Skin of body (tissue), 2 donors: ENCODE results near the gene HTR6. TPM values are rescaled to one million over a fixed set of nuclear protein-coding genes. Genes with fewer than 3 reads are reported as not detected.
A peak's percentile ranks its signal among the peaks of the same experiment; 100 is the strongest.

Source experiments
- DNase-seq: peaks from one replicate; lab custom pipeline; 2025; lab: John Stamatoyannopoulos, UW
- total RNA-seq: library from RNA; depleted of rRNA; stranded (reverse); fragments of >200 nt; gene quantifications from one replicate; pipeline ENCODE4 v1.2.3, GENCODE V29; 2014

The HTR6 gene
- total RNA-seq, 1 donor from 2014 or later = not detected

DNA sequence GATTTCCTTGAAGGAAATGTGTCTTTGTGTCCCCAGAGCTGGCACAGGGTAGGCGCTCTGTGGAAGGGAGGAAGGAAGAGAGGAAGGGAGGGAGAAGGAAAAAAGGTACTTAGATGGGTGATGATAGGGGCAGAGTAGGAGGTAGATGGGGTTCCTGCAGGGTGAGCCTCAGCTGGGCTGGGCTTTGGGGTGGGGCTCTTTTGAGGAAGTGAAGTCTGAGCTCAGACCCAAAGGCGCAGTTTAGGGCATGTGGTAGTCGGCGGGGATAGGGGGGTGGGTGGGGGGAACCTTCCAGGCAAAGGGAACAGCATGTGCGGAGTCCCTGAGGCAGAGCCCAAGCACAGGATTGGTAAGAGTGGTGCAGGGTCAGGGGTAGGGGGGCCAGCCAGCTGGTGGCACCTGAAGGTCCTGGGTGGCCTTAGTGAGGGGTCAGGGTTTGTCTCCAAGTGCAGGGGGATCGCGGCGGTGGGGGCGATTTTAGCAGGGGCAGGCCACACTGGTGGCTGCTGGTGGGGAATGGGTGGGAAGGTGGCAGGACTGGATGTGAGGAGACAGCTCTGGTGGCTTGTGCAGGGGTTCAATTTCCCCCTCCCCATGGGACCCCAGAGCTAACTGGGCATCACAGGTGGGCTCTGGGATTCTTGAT is 8.4 kb upstream of the HTR6 start:
- no peak for DNase-seq

GRCh38 chr1:19656780-19657466 is 7.8 kb upstream of the HTR6 start:
- no peak for DNase-seq

- no peak for DNase-seq
Observed at GRCh38 chr1:19657511-19657910, 7.2 kb upstream of the HTR6 start.

DNA sequence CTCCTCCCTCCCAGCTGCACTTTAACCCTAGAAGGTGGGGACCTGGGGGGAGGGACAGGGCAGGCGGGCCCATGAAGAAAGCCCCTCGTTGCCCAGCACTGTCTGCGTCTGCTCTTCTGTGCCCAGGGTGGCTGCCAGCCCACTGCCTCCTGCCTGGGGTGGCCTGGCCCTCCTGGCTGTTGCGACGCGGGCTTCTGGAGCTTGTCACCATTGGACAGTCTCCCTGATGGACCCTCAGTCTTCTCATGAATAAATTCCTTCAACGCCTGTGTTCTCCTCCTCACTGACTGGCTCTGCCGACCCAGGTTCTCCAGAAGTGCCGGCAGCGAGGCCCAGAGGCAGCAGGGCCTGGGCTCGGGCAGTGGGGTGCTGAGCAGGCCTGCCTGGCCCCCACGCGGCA is 6.5 kb upstream of the HTR6 start:
- DNase-seq = no peak

DNA sequence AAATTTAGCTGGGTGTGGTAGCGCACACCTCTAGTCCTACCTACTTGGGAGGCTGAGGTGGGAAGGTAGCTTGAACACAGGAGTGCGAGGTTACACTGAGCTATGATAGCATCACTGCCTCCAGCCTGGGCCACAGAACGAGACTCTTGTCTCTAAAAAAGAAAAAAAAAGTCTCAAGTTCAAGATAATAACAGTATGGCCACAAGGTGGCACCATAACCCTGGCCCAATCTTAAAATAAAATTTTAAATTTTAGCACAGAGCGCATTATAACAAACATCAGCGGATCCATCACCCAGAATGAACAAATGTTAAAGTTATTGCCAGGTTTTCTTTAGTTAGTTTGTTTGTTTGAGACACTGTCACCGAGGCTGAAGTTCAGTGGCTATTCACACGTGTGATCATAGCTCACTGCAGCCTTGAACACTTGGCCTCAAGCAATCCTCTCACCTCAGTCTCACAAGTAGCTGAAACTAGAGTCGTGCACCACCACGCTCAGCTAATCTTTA is 2.9 kb upstream of the HTR6 start:
- DNase-seq = no peak

GRCh38 chr1:19662313-19662712 is 2.4 kb upstream of the HTR6 start:
- DNase-seq = no peak

GRCh38 chr1:19665186-19665495 is 466 bp downstream of the HTR6 start:
- no peak for DNase-seq

GRCh38 chr1:19665496-19666465 is 1.1 kb downstream of the HTR6 start:
- no peak for DNase-seq

DNA sequence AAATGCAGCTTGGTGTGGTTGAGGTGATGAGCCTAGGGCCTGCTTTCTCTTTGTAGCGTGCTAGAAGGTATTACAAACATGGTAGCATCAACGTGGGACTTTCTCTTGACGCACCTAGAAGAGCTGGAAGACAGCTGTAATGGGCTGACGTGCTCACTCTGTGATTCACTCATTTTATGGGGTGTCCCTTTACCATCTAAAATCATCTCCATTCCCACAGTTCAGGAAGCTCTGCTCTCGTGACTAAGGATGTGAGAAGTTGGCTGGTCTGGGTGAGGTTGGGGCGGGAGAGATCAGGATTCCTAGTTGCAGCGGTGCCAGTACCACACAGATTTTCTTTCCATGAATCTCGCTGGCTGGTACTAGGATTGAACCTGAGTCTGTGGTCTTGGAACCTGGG is 4.2 kb downstream of the HTR6 start:
- DNase-seq = no peak

- no peak for DNase-seq
Observed at GRCh38 chr1:19670787-19671186, 6.1 kb downstream of the HTR6 start.

DNA sequence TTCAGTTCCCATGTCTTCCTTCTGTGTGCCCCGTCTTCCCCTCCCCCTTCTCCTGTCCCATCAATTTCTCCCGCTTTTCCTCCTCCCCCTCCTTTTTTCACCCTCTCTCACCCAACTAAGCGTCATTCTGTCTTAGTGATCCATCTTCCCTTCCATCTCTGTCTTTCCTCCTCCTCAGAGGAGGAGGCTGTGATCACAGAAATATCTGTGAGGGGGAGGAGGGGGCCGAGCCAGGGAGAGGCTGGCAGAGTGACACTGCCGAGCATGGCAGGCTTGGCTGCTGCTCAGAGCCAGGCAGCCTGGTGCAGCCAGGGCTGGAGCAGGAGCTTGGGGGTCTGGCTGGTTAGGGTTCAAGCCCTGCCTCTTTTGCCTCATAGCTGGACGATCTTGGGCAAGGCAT is 7.6 kb downstream of the HTR6 start:
- no peak for DNase-seq

GRCh38 chr1:19675797-19676196 is 11.1 kb downstream of the HTR6 start:
- no peak for DNase-seq

GRCh38 chr1:19676438-19676922 is 11.8 kb downstream of the HTR6 start:
- peak; percentile 35 for DNase-seq

DNA sequence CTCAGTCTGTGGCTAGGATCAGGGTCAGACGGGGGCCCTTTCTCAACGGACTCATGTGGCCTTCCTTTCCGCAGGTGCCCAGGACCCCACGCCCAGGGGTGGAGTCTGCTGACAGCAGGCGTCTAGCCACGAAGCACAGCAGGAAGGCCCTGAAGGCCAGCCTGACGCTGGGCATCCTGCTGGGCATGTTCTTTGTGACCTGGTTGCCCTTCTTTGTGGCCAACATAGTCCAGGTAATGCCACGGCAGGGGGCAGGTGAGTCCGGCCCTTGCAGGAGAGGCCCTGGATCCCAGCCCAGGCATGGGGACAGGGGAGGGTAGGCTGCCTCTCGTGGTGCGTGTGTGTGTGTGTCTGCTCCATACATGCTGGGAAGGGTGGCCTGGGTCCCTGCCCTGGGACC is 13.8 kb downstream of the HTR6 start:
- no peak for DNase-seq

DNA sequence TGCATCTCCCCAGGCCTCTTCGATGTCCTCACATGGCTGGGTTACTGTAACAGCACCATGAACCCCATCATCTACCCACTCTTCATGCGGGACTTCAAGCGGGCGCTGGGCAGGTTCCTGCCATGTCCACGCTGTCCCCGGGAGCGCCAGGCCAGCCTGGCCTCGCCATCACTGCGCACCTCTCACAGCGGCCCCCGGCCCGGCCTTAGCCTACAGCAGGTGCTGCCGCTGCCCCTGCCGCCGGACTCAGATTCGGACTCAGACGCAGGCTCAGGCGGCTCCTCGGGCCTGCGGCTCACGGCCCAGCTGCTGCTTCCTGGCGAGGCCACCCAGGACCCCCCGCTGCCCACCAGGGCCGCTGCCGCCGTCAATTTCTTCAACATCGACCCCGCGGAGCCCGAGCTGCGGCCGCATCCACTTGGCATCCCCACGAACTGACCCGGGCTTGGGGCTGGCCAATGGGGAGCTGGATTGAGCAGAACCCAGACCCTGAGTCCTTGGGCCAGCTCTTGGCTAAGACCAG is 14.3 kb downstream of the HTR6 start:
- no peak for DNase-seq

DNA sequence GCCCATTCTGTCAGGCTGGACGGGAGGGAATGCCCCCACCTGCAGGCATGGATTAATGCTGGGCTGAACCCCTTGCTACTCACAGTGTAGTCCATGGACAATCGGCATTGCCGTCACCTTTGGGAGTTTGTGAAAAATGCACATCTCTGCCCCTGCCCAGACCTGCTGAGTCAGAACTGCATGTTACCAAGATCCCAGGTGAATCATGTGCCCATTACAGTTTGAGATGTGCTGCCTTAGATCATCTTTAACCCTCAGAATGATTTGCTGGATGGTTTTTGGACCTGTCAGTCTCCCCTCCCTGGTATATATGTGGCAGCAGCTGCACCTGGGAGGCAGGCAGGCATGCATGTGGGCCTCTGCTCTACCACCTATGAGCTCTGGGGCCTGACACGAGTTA is 15.0 kb downstream of the HTR6 start:
- DNase-seq = no peak

DNA sequence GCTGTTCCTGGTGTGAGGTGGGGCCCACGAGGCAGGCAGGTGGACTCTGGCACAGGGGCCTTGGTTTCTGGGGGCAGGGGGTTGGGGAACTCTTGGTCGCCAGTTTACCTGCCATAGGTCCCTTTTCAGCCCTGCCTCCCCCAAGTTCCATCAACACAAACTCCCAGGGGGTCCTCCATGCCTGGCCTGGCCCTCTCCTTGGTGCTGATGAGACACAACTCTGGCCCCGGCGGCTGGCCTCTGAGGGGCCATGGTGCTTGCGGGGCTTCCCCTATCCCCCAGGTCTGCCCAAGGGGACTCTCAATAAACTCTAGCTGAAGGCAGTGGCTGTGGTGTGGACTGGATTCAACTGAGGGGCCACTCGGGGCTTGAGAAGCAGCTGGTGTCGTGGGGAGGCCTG is 16.0 kb downstream of the HTR6 start:
- no peak for DNase-seq

GRCh38 chr1:19682257-19682656 is 17.6 kb downstream of the HTR6 start:
- DNase-seq = peak; percentile 86

DNA sequence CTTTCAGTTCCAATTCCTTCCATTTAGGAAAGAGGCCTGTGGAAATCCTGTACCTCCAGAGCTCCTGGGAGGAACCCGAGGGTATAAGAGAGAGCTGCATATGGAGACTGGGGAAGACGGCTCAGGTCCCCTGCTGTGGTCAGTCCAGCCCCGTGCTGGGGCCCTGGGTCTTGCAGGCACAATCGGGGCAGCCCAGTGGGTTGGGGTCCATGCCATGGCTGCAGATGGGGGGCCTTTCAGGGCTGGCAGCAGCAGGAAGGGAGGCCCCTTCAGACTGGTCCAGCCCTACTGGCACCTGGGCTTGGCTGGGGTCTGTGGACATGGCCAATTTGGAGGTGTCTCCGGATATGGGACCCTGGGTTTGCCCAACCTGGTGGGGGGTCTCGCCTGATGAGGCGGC is 18.2 kb downstream of the HTR6 start:
- DNase-seq = no peak

DNA sequence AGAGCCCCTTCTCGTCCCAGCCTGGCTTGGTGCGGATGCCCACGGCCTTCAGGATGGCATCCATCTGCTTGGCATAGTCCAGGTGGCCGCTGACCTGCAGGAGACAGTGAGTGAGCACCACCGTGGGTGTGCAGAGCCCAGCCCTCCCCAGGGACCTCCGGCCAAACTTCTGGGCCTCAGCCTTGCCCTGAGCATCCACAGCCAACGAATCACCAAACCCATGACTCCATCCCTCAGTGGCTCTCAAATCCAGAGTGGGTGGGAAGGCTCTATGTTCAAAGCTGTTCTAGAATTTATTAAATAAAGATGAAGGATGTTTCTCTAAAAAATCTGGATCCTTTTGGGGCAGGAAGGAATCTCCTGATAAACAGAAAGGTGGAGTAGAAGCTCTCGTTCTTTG is 18.7 kb downstream of the HTR6 start:
- no peak for DNase-seq

- no peak for DNase-seq
Observed at GRCh38 chr1:19684677-19685076, 20.0 kb downstream of the HTR6 start.

GRCh38 chr1:19685994-19686393 is 21.3 kb downstream of the HTR6 start:
- no peak for DNase-seq
